Fibroblast of gingiva (primary cell): ENCODE data around the gene MAPK8.

Experiments
- DNase-seq: peaks from one replicate; pipeline ENCODE4 v3.0.0-alpha.2; 2011; ENCODE audit warnings: low read depth

The MAPK8 gene

DNA sequence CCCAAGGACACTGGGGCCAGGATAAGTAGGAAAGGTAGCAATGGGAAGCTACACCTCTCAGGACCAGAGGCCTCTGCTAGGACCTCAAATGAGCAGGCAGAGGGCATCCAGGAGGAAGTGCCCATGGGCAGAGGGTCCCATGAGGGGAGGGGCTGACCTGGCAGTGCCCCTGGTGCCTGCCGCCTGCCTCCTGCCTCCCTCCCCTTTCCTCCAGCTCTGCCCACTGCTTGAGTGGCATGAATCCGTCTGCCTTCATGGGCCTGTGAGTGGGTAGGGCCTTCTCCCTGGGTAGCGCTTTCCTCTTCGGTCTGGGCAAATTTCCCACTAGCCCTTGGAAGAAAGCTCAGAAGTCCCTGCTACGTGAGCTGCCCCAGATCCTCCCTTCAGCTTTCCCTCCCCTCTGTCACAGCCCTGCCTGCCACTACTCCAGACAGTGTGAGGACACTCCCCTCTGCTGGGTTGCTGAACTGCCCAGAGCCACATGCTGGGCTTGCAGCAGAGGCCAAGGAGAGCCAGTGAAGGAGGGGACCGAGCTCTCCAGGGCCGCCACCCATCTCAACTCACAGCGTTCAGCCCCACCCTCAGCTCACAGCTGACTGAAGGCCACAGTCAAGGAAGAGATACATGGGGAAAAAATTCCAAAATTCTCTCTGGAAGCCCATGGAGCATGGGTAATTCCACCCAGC is 157.0 kb downstream of the MAPK8 start:
- DNase-seq, result peak; percentile 50

DNA sequence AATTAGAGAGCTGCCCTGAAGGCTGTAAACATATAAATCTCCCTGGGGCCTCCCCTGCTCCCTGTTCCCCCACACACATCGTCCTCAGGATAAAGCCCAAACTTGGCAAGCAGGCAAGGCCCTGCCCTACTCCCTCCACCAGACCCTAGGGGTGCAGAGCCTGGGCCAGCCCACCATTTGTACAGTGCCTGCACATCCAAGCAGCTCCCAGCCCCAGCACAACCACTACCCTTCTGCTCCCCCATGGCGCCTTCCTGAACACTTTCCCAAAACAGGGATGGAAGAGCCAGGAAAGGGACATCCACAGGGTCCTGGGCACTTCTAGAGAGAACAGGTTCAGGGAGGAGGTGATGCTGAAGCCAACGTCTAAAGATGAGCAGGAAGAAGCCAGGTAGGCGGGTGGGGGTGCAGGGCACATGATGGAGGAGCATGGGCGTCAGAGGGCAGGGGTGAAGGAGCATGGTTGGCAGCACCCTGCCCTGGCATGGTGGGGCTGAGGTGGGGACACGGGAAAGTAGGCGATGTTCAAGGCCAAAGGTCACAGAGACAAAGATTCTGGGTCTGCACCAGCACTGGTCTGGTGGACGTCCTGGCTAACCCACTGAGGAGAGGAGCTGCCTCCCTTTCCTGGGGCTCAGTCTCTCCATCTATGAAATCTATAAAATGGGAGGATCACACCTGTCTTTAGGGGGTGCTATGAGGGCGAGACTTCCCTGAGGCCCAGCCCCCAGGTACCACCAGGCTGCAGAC is 157.8 kb downstream of the MAPK8 start:
- DNase-seq, result no peak

DNA sequence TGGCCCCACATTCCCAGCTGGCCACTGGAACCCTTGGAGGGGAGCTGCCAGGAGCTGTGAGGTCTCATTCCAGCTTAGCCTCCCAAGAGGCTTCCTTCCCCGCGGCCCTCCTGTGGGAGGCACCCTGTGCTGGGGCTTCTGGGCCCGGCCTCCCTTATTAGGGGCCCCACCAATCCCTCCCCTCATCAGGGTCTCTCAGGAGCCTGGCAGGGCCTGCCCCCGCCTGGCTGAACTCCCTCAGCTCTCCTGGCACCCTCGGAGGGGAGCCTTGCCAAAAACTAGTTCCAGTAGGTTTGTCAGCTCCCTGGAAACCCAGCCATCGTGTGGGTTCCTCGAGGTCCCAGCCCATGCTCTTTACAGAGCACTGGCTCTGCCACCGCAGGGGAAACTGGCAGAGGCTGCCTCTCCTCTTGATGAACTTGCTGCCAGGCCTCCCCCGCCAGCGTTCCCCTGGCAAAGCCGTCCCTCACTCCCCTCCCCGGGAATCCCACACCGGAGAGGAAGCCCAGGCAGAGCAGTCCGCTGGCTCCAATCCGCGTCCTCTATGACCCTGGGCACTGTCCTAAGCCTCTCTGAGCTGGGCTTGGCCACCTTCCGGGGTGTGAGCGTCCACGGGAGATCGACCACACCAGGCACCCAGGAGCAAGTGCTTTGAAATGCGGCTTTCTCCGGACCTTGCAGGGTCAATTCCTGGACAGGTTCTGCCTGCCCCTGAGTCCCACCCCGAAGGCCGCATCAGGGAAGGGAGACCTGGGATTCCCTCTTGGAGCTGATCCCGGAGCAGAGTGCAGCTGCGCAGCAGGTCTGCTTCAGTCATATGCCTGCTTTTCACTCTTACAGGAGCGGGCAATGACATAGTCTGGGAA is 158.6 kb downstream of the MAPK8 start:
- no peak for DNase-seq

DNA sequence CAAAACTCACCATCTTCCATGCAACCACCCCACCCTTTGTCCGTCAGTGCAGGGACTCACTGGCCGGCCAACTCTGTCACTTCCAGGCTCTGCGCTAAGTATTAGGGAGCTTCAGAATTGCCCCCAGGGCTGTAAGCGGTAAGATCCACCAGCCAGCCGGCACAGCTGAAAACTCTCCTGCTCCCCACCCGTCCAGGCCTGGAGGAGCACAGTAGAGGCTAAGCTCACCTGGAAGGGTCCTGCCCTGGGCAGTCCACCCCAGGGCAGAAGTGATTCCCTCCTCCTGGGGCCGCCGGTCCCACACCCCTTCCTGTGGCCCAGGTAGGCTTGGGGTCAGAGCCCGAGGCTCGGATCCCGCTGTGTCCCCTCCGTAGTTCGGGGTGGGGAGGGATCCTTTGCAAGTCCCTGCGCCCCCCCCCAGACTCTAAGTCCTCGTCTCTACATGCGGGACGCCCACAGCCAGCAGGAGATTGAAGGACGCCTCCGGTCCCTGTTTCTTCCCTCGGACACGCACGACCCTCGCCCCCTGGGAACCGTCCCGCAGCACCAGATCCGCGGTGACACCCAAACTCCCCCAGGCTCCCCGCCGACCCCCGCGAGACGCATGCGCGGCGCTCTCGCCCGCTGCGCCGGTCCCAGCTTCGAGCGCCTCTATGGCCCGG is 159.5 kb downstream of the MAPK8 start:
- no peak for DNase-seq

DNA sequence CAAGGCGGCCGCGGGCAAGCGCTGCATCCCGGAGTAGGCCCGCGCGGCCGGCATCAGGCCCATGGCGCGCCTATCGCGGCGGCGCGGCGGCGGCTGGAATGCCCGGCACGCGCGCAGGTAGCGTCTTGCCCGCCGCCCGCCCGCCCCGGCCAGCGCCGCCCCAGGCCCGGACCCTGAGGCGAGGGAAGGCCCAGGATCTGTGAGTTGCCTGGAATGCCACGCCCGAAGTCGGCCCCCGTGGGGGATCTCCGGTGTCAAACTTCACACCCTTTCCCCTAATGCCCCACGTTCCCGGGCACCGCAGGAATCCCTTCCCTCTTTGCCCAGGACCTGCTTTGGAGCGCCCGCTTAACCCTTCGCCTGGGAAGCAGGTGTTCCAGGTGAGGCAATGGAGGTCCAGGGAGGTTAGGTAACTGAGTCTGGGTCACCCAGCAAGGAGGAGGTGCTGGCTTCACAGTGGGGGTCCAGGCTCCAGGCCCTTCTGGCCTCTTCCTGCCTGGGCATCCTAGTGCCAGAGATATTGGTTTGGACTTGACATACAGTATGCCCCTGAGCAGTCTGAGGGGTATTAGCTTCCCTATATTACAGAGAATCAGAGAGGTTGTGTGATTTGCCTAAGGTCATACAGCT is 160.2 kb downstream of the MAPK8 start:
- no peak for DNase-seq

DNA sequence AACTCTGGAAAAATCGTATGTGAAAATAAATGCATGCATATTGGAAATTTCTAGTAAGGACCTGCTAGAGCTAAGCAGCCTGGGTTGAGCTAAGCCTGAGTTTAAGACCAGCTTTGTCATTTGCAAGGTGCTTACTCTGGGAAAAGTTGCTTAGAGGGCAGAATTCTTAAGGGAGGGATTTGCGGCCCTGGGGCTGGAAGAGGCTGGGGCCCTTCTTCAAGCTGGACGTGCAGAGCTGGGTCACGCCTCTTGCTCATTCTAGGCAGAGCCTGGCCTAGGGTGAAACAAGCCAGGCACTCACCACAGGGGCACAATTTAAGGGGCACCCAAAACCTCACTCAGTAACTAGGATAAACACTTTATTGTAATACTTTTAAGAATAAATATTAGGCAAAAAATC is 161.2 kb downstream of the MAPK8 start:
- no peak for DNase-seq

DNA sequence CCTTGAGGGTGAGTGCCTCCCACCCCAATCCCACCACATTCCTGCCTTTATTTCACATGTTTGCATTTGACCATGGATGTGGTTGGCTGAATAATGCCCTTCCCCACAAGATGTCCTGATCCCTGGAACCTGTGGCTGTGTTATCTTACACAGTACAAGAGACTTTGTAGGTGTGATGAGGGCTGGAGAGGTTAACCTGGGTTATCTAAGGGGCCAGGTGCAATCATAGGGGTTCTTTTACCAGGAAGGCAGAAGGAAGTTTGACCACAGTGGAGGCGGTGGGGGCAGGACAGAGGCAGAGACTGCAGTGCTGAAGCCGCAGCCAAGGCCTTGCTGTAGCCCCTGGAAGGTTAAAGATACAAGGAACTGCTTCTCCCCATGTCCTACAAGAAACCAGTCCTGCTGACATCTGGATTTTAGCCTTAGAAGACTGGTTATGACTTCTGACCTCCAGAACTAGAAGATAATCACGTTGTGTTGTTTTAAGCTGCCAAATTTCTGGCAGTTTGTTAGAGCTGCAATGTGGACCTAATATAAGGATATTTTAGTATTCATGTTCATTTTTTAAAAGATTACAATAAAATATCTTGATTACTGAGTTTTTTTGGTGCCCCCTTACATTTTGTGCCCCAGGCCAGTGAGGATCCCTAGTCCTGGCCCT is 161.8 kb downstream of the MAPK8 start:
- DNase-seq, result no peak

DNA sequence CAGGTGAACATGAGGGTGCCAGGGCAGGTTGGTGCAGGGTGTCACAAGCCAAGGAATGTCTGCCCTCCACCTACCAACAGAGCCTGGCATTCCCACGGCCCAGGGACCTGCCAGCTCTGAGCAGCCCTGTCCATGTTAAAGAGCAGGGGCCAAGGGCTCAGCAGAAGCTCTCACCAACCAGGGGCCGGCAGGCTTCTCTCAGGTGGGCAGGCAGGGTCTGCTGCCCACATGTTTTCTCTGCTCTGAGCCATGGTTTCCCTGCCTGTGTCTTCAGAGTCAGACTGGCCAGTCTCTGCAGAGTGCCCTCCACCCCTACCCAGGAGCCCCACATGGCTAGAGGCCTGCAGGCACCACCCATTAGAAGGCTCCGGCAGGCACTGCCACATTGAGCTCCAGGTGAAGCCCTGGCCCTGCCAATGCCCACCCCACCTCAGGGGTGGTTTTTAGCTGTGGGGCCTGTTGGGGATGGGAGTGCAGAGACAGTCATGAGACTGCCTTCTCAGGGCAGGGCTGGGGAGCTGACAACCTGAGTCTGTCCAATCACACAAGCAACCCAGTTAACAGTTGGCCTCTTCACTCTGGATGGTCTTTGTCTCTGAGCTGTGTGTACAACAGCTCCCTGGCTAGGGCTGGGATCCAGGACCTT is 162.5 kb downstream of the MAPK8 start:
- no peak for DNase-seq

DNA sequence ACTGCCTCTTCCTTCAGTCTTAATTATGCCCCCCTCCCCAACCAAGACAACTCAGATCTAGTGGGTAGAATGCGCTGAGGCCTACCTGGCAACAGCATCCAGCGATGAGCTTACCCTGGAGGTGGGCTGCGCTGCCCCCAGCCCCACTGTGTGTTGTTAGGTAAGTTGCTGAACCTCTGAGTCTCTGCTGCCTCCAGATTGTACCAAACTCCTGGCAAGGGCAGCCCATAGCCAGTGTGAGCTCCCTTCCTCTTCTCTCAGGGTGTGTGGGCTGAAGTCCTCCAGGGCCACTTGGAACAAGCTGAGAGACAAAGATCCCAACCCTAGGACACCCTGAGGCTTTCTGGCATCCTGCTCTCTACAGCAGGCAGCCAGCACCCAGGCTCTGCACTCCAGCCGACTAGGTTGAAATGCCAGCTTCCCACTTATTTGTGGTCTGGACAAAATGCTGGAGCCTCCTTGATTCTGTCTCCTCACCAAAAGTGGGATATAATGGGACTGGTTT is 163.1 kb downstream of the MAPK8 start:
- DNase-seq, result no peak

DNA sequence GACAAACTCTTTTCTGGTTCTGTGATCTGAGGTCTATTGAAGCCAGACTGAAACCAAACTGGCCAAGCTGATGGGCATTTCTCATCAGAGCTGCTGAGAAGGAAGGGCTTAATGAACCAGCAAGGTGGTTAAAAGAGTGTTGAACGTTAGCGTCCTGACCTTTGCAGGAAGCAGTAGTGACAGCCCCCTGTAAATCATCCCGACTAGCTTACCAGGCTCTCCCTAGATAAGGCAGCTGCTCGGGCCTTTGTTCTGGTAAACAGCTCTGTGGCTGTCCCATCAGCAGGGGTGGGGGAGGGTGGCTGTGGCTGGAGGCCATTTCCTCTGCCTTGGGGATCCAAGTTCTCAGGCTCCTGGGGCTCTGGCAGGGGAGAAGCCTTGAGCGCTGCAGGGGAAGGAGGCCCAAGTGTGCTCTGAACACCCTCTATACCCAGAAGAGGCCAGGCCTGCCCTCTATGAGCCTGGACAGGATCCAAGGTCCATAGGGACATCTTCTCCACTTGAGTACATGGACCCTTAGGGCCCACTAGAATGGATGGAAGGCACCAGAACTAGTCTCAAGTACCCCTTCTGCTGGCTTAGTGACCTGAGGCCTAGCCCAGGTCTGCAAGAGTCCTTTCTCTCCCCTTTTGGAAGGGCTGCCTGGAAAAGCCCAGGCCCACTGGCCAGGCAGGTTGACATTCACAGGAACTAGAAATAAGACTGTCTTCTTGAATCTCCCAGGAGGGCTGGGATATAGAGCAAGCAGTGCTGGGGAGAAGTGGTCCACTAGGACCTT is 163.8 kb downstream of the MAPK8 start:
- no peak for DNase-seq

DNA sequence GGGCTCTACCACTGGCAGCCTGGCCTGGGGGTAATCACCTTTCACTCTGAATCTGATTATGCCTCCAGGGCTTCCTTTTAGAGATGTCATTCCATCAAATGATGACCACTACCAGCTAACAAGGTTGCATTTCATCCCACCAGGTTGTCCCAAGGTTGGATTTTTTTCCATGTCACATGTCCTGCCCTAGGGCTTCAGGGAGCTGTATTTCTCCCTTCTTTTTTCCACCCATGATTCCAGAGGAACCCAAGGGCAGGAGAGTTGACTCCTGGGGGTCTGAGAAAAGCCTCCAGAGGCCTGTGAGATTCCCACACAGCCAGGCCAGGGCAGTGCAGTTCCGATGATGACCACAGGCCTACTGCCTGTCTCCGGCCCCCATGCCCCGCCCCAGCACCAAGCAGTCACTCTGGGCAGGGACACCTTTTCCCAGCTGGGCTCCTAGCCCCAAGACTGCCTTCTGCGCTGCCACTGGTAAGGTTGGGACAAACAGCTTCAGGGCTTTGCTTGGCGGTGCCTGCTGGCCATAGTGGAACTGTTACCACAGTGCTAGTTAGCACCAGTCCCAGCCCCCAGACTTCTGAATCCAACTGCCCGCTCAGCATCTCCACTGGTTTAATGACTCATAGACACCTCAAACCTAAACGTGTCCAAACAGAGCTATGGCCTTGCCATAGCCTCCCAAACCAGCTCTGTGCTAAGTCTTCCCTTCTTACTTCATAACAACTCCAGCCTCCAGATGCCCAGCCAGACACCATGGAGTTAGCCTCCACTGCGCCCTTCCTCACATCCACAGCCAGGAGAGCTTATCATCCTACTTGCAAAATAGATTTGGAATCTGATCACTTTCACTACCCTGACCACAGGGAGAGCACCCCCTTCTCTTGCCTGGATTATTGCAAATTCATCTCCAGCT is 164.7 kb downstream of the MAPK8 start:
- DNase-seq, result no peak

DNA sequence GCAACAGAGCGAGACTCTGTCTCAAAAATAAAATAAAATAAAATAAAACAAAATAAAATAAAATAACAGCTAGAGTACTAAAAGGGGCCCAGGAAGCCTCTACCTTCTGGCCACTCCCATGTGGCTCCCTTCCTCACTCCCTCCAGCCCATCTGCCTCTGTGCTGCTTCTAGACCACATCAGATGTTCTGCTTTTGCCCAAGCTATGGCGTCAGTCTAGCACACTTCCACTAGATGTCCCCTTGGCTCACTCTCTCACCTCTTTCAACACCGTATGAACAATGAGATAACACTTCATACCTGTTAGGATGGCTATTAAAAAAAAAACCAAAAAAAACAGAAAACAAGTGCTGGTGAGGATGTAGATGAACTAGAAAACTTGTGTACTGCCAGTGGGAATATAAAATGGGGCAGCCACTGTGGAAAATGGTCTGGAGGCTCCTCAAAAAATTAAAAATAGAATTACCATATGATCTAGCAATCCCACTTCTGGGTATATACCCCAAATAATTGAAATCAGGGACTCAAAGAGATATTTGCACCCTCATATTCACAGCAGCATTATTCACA is 166.1 kb downstream of the MAPK8 start:
- no peak for DNase-seq

DNA sequence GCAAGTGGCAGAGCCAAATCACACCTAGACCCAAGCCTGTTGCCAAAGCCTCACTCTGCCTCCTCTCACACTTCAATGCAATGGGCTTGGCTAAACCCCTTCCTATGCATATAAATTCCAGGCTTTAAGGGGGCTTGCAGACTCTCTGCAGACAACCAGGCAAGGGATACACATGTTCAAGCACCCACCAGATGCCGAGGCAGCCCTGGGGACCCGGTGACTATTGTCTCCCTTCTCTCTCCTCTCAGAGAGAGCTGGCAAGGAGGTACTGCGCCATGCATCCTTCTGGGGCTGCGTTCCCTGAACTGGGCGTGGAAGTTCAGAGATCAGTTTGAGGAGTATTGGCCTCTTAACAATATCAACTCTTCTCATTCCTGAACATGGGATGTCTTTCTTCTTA is 167.2 kb downstream of the MAPK8 start:
- no peak for DNase-seq

DNA sequence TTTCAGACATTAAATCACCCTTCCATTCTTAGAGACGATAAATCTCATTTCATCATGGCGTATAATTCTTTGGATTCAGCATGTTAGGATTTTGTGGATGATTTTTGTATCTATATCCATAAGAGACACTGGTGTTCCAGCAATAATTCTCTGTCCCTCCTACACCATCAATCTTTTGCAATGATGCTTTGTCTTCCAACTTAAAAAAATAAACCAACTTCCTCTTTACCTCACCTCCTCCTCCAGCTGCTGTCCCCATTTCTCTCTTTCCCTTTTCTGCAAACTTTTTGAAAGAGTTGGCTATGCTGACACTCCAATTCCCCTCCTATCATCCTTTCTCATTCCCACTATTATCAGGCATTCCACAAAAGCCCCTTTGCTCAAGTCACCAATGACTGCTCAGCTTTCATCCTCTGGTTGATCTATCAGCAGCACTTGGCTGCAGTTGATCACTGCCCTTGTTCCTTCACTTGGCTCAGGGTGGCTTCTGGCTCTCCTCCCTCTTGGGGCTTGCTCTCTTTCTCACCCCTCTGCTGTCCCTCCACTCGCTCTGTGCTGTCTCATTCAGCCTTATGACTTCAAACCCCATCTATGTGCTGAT is 168.4 kb downstream of the MAPK8 start:
- no peak for DNase-seq

DNA sequence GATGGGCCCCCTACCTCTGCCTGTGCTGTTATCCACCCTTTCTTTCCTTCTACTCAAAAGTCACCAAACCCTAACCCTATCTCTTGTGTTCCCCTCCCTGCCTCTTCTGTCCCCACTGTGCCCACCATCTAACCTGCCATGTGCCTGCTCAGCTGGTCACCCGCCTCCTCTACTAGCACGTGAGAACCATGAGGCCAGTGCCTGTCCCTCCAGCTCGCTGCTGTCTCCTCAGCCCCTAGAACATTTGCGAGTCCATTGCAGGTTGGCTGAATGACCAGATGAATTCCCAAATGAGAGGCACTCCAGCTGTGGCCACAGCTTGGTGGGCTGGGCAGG is 169.4 kb downstream of the MAPK8 start:
- DNase-seq, result no peak

DNA sequence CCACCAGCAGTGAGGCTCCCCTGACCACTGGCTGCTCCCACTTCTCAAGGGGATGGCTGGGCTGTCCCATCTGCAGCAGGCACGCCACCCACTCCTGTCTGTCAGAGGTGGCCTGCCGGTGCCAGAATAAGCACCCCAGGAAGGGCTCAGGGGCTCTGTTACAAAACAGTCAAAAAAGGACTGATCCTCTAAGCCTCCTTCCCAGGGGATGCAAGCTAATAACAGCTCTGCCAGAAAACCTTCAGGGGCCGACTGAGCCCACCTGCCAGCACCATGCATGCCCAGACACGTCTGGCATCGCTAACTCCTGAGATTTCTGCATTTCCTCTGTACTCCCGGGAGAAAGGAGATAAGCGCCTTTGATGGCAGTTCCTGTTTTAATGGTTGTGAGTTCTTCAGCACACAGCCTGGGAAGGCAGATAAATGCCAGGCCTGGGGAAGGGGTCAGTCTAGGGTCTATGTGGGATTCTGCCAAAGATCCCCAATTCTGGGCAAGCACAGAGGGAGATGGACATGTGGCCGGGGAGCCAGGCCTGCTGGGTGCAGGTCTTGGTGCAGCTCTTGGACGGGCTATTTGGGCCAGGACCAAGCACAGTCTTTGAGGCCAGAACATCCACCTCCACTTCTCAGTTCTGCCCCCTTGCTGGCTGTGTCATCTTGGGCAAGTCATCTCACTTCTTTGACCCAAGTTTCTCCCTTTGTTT is 170.0 kb downstream of the MAPK8 start:
- DNase-seq, result no peak

DNA sequence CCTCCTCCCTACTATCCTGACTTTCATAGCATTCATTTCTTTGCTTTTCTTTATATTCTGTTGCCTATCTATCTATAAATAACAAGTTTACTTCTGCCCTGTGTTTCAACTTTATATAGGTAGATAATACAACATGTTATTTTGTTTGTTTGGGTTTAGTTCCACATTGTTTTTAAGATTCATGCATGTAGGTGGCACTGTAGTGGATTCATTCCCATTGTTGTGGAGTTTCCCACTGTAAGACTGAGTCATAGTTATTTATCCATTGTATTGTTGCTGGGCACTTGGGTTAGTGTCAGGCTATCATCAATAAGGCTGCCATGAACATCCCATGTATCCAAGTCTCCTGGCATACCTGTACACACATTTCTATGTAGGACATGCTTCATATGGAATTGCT is 170.7 kb downstream of the MAPK8 start:
- DNase-seq, result no peak
